GDM1 (cell line): Measurements from ENCODE around the gene FSTL4.

Source experiments
- DNase-seq: peaks from one replicate; lab custom pipeline; 2025; lab: John Stamatoyannopoulos, UW

FSTL4 gene

DNA sequence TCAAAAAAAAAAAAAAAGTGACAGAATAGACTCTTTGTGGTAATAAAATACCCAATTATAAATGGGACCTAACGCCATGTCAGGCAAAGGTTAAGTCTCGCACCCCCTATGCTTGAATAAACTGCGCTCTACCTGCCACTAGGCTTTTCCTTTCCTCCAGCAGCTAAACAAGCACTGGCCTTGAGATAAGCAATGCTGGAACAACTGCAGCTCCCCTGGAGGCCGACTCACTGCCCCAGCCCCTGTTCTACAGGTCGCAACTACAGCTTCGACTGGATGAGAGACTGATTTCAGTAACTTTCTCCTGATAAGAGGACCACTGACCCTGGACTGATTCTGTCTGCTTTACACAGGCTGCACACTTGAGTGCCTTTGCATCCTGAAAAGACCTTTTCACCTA is 350.3 kb downstream of the FSTL4 start:
- DNase-seq: no peak

GRCh38 chr5:133260715-133261114 is 351.6 kb downstream of the FSTL4 start:
- no peak for DNase-seq

GRCh38 chr5:133259199-133259997 is 352.9 kb downstream of the FSTL4 start:
- DNase-seq: no peak

GRCh38 chr5:133257977-133258376 is 354.4 kb downstream of the FSTL4 start:
- DNase-seq: no peak

GRCh38 chr5:133256276-133256675 is 356.1 kb downstream of the FSTL4 start:
- DNase-seq: no peak

GRCh38 chr5:133254803-133255202 is 357.5 kb downstream of the FSTL4 start:
- no peak for DNase-seq

GRCh38 chr5:133253671-133254070 is 358.7 kb downstream of the FSTL4 start:
- no peak for DNase-seq

GRCh38 chr5:133253070-133253469 is 359.3 kb downstream of the FSTL4 start:
- DNase-seq: no peak

DNA sequence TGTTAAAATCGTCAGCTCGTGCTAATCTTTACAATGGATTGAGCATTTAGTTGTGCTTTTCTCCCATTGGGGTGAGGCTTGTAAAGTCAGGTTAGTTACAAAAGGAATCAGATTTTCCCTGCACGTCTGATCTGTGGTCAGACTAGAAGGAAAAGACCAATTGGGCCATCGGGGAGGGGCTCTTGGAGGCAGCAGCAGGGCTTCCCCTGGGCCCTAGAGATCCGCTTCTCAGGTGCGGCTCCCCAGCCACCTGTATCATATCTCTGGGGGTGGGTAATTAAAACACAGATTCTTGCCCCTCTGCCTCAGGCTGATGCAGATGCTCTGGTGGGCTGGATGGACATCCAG is 360.2 kb downstream of the FSTL4 start:
- no peak for DNase-seq

DNA sequence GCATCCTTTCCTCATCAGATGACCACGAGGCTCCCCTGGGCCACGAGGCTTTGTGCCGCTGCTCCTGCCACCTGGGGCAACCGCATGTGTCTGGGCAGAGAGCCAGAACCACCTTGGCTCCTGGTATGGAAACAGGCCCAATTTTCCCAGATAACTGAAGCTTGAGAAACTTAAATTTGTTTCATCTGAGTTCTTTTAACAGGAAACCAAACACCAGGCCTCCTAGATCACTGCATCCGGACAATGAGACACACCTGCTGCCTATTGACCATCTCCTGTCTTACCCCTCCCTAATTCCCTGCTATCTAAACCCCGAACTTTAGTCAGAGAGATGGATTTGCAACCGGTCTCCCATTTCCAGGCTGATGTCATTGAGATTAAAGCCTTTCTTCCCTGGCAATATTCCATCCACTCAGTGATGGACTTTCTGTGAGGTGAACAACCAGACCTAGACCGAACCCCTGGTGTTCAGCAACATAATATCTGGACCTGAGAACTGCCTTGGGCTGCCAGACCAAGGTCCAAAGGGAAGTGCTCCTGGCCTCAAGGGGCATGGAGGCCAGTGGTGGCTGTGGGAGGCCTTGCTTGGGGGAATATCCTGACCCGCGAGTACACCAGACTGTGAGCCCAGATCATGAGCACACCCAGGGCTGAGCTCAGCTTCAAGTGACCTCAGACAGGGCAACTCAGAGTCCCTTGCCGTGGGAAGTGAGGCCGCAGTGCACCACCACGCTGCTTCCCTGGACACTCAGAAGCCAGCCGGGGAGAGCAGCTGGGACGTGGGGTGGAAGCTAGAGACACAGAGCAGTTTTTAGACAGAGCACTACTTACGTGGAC is 360.8 kb downstream of the FSTL4 start:
- no peak for DNase-seq

DNA sequence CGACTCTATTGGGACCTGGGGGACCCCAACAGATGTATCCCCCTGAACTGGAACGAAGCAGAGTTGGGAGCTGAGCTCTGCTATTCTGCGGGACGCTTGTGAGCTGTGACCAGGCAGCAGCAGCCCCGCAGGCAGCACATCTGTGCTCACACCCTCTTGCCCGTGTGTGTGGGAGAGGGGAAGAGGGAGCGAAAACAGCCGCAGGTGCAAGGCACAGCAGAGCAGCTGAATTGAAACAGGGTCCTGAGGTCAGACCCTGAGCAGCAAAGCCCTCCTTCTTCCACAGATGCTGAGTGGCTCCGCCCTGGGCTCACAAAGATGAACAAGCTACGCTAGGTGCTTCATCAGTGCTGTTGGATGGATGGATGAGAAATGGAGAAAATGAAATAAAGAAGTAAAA is 361.8 kb downstream of the FSTL4 start:
- no peak for DNase-seq

DNA sequence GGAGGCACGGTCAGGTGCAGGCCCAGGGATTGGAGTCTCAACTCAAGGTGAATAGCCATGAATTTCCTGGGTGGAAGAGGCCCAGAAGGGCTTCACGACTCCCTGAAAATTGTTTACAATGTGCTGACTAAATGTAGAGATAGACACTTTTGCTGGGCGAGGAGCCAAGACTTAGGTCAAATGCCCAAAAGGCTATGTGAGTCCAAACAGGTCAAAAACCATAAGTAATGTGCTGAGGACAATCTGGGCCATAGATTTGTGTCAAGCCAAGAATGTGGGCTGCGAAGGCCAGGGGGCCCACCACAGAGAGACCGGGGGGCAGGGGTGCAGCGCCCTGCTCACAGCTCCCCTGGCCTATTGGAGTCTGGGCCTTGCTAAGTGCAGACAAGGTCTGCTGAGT is 362.7 kb downstream of the FSTL4 start:
- DNase-seq: no peak

GRCh38 chr5:133247881-133248624 is 364.3 kb downstream of the FSTL4 start:
- DNase-seq: no peak

DNA sequence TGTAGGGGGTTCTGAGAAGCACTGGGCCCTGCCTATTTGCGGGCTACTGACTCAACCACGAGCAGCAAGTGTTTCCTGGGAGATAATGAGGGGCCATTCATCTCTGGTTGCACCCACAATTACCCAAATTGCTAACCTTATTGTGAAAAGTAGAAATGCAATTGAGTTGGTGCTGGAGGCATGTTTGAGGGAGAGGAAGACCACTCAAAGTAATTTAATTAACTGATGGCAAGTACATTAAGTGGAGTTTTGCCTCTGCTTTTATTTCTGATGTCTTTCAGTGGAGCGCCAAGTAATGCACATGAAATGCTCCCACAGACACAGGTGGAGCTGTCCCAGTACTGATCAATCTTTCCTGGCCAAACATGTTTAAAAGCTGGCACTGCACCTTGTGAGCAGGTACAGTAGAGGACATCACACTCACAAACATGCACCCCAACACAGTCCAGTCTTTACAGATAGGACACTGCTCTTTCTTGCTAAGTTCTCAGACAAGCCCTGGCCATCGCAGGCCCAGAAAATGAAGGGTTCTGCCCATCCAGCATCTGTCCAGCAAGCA is 365.1 kb downstream of the FSTL4 start:
- DNase-seq: no peak

GRCh38 chr5:133246376-133247150 is 365.8 kb downstream of the FSTL4 start:
- no peak for DNase-seq

- DNase-seq: no peak
Measured at GRCh38 chr5:133246053-133246370, 366.3 kb downstream of the FSTL4 start.

DNA sequence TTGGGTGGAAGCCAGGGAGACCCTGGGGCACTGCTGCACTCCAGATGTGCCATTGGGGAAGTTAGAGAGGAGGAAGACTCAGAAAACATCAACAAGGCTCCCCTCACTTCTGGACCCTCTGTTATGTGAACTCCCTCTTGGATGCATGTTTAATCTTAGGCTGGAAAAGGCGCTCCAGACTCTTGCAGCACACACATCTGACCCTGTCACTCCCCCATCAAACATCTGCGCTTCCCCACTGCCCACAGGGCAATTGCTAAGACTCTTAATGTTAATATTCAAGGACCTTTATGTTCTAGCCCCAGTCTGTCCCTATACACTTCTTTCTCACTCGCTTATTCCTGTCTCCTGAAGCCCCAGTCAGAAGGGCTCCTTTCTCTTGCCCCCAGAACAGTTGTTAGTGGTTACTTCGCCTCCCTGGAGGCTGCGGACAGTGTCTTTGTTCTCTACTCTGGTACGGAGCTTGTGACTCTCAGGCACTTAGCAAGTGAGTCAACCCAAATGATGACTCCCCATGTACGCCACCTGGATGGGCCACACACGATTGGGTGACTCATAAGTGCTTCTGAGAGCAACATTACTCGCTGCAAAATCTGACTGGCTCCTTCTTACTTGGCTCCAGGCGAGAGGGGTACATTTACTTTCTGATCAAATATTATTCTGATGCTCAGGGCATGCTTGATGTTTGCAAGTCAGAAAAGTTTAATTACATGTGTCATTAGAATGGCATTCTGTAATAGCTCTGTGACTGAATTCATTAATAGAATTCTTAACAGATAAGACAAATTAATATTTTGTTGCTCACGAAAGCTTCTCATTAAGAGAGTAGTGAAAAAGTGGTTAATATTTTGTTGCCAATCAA is 366.9 kb downstream of the FSTL4 start:
- DNase-seq: no peak

DNA sequence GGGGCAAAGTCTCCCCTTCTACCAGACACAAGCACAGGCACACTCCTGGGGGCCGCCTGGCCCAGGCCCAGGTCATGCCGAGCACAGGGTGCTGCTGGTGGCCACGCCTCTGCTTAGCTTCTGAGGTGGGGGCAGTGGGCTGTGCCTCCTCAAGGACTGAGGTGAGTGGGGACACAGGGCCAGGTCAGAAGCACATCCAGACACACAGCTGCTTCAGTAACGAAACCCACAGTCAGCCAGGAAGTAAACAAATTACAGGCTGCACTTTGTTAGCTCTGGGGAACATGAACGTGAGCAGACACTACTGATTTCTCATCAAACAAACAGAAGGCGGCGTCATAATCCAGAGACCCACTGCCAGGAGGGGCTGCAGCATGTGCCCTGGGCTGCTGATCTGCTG is 368.1 kb downstream of the FSTL4 start:
- no peak for DNase-seq

GRCh38 chr5:133243196-133243595 is 369.1 kb downstream of the FSTL4 start:
- no peak for DNase-seq

GRCh38 chr5:133242221-133242835 is 370.0 kb downstream of the FSTL4 start:
- DNase-seq: no peak
